Pulmonary artery endothelial cell (primary cell): ENCODE data around the gene FBXO2. TPM values are rescaled to one million over a fixed set of nuclear protein-coding genes. Genes with fewer than 3 reads are reported as not detected.

Experiments
- total RNA-seq: library from RNA; depleted of rRNA; stranded (reverse); fragments of >200 nt; gene quantifications from 2 replicates; pipeline ENCODE4 v1.2.3, GENCODE V29; 2014

The FBXO2 gene
- total RNA-seq, 1 donor from 2014 or later, result 1.1 TPM

Other genes starting within 250 kb of the FBXO2 start
- gene DISP3, start 175.3 kb downstream of the FBXO2 start, total RNA-seq, result 0.07 TPM in 2 replicates
- gene FBXO44, start 448 bp upstream of the FBXO2 start, total RNA-seq, result 6.0 and 6.9 TPM in 2 replicates
- gene FBXO6, start 9.8 kb upstream of the FBXO2 start, total RNA-seq, result 1.7 and 1.8 TPM in 2 replicates
- gene MAD2L2, start 26.7 kb upstream of the FBXO2 start, total RNA-seq, result 35.6 and 49.5 TPM in 2 replicates
- gene DRAXIN, start 37.3 kb upstream of the FBXO2 start, total RNA-seq, result 0.11 and 0.33 TPM in 2 replicates
- 44.6 and 45.2 TPM in 2 replicates for gene AGTRAP, start 81.7 kb upstream of the FBXO2 start, total RNA-seq
- not detected in 2 replicates for gene C1orf167, start 107.8 kb upstream of the FBXO2 start, total RNA-seq
- gene MTHFR, start 151.5 kb upstream of the FBXO2 start, total RNA-seq, result 17.4 and 29.7 TPM in 2 replicates
- gene CLCN6, start 151.8 kb upstream of the FBXO2 start, total RNA-seq, result 8.1 and 12.4 TPM in 2 replicates
- not detected in 2 replicates for gene NPPA, start 193.4 kb upstream of the FBXO2 start, total RNA-seq
- not detected in 2 replicates for gene NPPB, start 204.5 kb upstream of the FBXO2 start, total RNA-seq